HG02571 (cell line): ENCODE measurements around the gene IL1RL2.

ENCODE experiments used
- ATAC-seq: cut with Tn5 transposase; IDR thresholded peaks from one replicate; pipeline ENCODE4 v1.9.1; 2021; ENCODE audit warnings: mild to moderate bottlenecking, moderate library complexity; ENCODE audit not compliant: unreplicated experiment

The IL1RL2 gene

GRCh38 chr2:102238039-102238756, 51.4 kb downstream of the IL1RL2 start:
- ATAC-seq = no peak

GRCh38 chr2:102238778-102239177, 52.0 kb downstream of the IL1RL2 start:
- ATAC-seq = no peak

DNA sequence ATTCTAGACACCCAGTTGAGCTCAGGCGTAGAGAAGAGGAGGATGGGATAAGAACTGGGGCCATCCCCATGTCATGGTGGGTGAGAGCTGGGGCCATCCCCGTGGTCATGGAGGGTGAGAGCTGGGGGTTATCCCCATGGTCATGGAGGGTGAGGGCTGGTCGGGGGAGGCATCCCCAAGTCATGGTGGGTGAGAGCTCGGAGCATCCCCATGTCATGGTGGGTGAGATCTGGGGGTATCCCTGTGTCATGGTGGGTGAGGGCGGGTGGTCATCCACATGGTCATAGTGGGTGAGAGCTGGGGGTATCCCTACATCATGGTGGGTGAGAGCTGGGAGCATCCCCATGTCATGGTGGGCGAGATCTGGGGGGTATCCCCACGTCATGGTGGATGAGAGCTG, 52.5 kb downstream of the IL1RL2 start:
- no peak for ATAC-seq

DNA sequence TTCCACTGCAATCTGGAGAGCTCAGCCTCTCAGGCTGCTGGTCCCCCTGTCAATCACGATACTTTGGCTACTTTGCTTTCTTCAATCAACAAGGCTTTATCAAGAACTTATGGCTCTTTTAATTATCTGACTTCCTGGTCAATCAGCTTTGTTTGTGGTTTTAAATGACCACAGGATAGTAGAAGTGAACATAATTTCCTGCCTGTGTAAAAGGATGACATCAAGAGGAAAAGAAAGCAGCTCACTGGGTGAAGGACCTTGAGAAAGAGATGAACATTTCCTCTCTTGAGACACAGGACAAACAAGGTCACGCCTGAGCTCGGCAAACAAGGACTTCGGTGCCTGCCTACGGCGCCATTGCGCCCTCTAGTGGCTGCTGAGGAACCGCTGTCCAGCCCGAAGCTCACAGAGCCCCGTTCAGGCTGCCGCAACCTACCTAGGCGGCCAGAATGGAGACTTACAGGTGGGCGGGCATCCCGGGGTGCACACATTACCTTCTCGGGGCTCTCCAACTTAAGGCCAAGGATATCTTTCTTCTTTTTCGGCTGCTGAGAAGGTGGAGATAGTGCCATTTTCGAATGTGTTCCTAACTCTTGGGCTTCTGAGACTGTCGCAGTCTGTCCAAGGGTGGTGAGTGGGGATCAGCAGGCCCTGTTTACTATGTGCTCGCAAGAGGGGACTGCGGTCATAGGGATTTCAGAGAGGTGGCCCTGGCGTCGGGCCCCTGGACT, 54.0 kb downstream of the IL1RL2 start:
- ATAC-seq = peak; percentile 86

DNA sequence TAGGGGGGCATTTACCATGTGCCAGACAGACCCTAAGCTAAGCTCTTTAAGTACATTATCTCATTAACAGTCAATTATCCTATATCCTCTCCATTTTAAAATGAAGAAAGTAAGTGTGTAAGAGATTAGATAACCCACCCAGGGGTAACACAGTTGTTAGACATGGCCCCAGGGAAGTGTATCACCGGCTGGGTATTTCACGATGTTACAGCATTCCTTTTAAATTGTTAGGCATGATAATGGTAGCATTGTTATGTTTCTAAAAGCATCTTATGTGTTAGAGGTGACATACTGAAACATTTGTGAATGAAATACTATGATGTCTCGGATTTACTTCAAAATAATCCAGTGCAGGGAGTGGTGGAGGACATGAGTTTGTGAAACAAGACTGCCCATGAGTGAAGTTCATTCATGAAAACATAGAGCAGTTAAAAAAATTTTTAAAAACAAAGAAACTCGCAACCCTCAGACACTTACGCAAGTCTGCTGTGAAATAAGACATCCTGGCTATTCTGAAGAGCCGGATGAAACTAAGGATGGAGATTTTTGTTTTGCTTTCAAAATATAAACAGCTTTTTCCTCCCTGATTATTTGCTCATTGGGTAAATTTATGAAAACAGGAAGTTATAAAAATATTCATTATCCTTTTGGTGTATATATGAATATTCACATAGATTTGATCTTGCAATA, 54.9 kb downstream of the IL1RL2 start:
- no peak for ATAC-seq

DNA sequence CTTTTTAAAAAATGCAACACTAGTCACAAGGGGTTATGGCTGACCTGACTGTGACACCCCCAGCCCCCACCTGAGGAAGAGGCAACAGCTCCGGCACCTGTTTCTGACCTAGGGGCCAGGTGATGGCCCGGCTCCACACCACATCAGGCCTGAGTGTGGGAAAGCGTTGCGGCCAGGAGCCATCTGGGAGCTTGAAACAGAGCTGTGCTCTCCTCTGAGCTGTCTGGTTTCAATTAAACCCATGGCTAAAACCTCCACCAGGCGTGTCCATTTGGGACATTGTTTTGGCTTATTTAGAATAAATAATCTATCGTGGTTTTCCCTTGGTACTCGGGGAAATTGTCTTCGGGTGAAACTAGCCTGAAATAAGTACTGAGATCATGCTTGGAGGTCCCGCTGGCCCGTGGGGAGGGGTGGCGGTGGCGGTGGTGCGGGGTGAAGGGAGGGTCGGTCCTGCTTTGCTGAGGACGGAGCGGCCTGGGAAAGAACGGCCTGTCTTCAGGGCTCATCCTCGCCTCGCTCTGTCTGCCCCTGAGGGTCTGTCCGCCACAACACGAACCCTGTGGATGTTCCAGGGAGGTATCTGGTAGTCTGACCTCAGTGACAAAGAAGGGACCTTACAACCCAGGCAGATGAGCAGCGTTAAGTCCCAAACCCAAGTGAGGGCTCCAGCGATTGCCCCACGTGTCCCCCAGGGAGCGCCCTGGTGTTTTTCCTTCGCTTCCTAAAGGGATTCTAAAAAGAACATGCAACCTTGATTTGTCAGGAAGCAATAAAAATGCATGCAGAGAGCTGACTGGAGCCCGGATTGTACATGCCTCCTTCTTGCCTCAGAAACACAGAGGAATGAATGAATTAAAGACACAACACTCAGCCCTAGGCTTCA, 58.7 kb downstream of the IL1RL2 start:
- ATAC-seq = no peak

DNA sequence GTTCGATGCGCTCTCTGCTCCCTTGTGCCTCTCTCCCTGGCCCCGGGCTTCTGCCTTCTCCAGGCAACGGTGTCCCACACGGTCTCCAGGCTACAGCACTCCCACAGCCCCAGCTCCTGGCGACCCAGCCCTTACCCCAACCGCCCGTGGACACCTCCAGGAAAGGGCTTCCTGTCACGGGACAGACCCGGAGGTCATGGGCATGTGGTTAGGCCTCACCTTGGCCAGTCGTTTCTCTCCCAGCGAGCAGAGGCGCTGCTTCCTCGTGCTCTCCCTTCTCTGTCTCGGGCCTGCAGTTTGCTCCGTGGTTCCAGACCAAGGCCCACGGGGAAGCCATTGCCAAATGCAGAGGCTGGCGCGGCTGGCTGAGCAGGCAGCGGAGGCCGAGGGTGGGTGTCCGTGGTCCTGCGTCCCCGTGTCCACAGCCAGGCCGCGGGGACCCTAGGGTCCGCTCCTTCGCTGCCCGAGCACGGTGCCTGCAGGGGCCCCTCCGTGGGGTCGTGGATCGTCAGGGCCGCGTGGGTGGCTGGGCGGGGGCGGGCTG, 63.5 kb downstream of the IL1RL2 start:
- no peak for ATAC-seq

DNA sequence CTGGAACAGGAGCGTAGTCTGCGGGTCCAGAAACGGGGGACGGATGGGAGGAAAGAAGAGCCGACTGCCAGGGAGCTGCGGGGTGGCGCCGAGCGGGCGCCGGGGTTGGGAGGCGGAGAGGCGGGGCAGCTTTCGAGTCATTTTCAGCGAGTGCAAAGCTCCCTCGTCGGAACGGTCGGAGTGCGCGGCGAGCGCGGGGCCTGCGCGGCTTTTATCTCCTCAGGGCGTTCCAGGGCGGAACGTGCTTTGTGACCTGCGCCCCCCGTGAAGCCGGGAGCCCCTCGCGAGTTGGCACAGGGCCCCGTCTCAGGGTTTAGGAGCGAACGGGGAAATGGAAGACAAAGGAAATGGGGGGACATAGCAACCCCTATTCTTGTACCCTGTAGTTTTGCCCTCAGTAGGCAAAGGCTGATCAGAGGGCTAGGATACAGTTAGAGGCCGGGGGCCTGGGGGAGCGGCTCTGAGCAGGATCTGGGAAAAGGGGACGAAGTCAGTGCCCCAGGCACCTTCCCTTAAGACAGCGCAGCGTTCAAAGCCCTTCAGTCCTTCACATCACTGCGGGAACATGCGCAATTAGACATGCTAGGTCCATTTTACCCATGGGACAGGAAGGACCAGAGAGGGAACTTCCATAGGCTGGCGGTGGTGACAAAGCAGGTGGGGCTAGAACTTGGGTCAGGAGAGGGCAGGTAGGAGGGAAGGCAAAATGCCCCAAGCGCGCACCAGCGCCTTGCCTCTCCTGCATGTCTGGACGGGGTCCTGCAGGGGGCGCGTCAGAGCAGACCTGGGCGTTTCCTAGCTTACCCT, 64.4 kb downstream of the IL1RL2 start:
- ATAC-seq = no peak

GRCh38 chr2:102251849-102252203, 65.0 kb downstream of the IL1RL2 start:
- ATAC-seq = no peak

- ATAC-seq = no peak
Observed at GRCh38 chr2:102252236-102252635, 65.4 kb downstream of the IL1RL2 start.

GRCh38 chr2:102253140-102253752, 66.4 kb downstream of the IL1RL2 start:
- ATAC-seq = no peak

DNA sequence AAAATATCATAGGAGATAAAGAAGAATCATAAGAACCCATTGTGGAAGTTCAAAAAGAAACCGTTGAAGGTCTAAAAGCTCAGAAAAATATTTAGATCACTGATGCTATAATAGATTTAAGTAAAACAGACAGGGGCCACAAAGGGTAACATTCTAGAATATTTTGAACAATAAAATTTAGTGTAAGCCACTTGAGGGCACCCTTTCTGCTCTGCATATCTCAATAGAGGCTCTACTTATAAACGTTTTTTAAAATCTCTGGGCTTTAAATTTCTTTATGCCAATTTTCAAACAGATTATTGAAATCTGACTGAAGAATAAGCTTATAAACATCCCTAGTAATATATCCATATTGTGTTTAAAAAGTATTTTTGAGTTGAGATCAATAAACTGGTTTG, 66.9 kb downstream of the IL1RL2 start:
- no peak for ATAC-seq

DNA sequence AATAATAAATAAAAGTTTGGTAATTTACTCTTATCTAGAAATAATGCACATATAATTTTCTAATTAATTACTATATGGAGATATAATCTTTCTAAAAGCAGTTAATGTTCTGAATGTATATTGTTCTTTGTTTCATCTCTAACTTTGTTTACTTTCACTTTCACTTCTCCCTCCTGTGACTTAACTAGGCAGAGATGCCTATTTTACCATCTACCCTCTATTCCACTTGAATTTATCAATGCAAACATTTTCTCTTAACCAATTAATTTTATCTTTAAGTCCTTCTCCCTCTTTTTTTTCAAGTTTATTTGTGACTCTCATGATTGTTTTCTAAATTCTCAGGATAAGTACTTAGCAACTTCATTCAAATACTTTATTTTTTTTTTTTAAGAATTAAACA, 69.5 kb downstream of the IL1RL2 start:
- no peak for ATAC-seq

- ATAC-seq = no peak
Observed at GRCh38 chr2:102256874-102257462, 70.1 kb downstream of the IL1RL2 start.

DNA sequence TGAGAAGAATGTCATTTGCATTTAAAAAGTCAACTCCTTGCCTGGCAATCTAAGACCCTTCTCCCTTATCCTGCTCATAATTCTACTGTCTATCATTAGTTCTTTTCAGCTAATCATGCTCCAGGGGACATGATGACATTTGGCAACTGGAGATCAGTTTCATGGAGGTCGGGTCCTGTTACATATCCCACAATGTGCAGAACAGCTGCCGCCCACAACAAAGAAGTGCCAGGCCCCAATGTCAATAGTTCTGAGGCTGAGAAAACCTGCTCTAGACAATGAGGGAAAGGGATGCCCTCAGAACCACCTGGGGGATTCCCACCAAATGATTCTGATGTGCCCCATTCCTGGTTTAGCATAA, 71.2 kb downstream of the IL1RL2 start:
- no peak for ATAC-seq

GRCh38 chr2:102258386-102259074, 71.7 kb downstream of the IL1RL2 start:
- ATAC-seq = no peak

DNA sequence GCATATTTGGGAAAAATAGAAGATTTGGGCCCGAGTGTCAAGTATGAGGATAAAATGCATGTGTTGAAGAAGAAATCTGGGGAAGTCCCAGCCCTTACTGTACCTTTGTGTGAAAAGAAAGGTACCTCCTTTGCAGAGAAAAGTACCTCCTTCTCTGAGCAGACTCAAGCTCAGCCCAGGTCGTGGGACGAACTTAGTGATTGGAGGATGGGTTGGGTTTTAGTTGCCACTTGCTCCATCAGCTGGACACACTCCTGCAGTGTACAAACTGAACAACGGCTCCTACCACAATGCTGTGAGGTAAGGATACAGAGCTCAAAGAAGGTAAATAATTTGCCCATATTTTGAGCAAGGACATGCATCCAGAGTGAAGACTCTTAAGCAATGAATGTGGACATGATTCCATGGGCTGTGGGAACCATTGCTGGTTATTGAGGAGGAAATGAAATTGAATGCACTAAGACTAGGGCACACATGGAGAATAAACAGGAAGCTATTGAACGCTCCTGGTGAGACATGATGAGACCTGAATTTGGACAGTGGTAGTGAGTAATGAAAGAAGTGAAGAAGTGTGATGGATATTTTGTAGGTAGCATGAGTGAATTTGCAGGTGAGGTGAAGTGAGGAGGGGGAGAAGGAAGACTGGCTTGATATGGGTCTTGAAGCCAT, 74.8 kb downstream of the IL1RL2 start:
- no peak for ATAC-seq
